HepG2 (cell line): ENCODE results near the gene TRABD.

ENCODE experiments used
- CREB1 ChIP-seq, 2 experiments: fragments of 450-650 bp in 1 of 2; IDR thresholded peaks; 2 replicates each; pipeline ENCODE4 v1.6.1; 2016 to 2017; ENCODE audit warnings: control low read depth in 1 of 2, mild to moderate bottlenecking in 1 of 2, missing compliant biosample characterization in 1 of 2, missing genetic modification characterization in 1 of 2
- PTBP1 ChIP-seq: fragments of 200-400 bp; formaldehyde crosslinking; IDR thresholded peaks from 2 replicates; pipeline ENCODE4 v1.6.1; 2018; ENCODE audit warnings: low read length, low read depth; ENCODE audit not compliant: poor library complexity, severe bottlenecking
- RXRA ChIP-seq: sonication (generic); formaldehyde crosslinking; IDR thresholded peaks from 2 replicates; pipeline ENCODE4 v1.5.1; 2020; ENCODE audit warnings: missing genetic modification reagents
- TERF1 ChIP-seq: sonication (generic); formaldehyde crosslinking; IDR thresholded peaks from 2 replicates; pipeline ENCODE4 v1.8.0; 2022; ENCODE audit warnings: mild to moderate bottlenecking, missing genetic modification reagents, moderate library complexity
- THYN1 ChIP-seq: sonication (generic); formaldehyde crosslinking; IDR thresholded peaks from 2 replicates; pipeline ENCODE4 v1.8.1; 2023; ENCODE audit warnings: low read depth, mild to moderate bottlenecking, moderate library complexity, missing genetic modification reagents, borderline replicate concordance
- YY1 ChIP-seq: IDR thresholded peaks from 2 replicates; pipeline ENCODE4 v1.6.1; 2011; ENCODE audit warnings: low read length, low read depth, moderate library complexity, mild to moderate bottlenecking; ENCODE audit not compliant: insufficient read depth, insufficient replicate concordance
- TF ChIP-seq, protein P1 (sequence below): sonication (generic); formaldehyde crosslinking; IDR thresholded peaks from 2 replicates; pipeline ENCODE4 v1.4.0; 2020; ENCODE audit warnings: missing genetic modification reagents
- TF ChIP-seq, protein P2 (sequence below): IDR thresholded peaks from 2 replicates; pipeline ENCODE4 v1.6.1; 2012; ENCODE audit warnings: inconsistent platforms
- TF ChIP-seq, protein P3 (sequence below): sonication (generic); formaldehyde crosslinking; IDR thresholded peaks from 2 replicates; pipeline ENCODE4 v1.5.0; 2020; ENCODE audit warnings: mild to moderate bottlenecking, missing genetic modification reagents, moderate library complexity
- TF ChIP-seq, protein P4 (sequence below): fragments of 450-650 bp; IDR thresholded peaks from 2 replicates; pipeline ENCODE4 v1.6.1; 2017; ENCODE audit warnings: mild to moderate bottlenecking

- peak; percentile 53; the same call in 1 of the 2 replicates for TF ChIP-seq RXRA (CRISPR knock-in tag)
- TF ChIP-seq PTBP1, result no peak
- TF ChIP-seq YY1, result no peak
- TF ChIP-seq TERF1 (CRISPR knock-in tag), result no peak
- TF ChIP-seq, protein P1, sequence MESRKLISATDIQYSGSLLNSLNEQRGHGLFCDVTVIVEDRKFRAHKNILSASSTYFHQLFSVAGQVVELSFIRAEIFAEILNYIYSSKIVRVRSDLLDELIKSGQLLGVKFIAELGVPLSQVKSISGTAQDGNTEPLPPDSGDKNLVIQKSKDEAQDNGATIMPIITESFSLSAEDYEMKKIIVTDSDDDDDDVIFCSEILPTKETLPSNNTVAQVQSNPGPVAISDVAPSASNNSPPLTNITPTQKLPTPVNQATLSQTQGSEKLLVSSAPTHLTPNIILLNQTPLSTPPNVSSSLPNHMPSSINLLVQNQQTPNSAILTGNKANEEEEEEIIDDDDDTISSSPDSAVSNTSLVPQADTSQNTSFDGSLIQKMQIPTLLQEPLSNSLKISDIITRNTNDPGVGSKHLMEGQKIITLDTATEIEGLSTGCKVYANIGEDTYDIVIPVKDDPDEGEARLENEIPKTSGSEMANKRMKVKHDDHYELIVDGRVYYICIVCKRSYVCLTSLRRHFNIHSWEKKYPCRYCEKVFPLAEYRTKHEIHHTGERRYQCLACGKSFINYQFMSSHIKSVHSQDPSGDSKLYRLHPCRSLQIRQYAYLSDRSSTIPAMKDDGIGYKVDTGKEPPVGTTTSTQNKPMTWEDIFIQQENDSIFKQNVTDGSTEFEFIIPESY, result no peak
- TF ChIP-seq, protein P2, sequence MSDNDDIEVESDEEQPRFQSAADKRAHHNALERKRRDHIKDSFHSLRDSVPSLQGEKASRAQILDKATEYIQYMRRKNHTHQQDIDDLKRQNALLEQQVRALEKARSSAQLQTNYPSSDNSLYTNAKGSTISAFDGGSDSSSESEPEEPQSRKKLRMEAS, result peak; percentile 80
- no peak for TF ChIP-seq CREB1 (IDR thresholded peaks at IDR 0.05)
- no peak for TF ChIP-seq CREB1 (CRISPR knock-in tag; IDR thresholded peaks at IDR 0.05)
- 0 out of 2 replicates have a peak, but pooled peaks have one; percentile 46 for TF ChIP-seq THYN1 (CRISPR knock-in tag)
- TF ChIP-seq, protein P3, sequence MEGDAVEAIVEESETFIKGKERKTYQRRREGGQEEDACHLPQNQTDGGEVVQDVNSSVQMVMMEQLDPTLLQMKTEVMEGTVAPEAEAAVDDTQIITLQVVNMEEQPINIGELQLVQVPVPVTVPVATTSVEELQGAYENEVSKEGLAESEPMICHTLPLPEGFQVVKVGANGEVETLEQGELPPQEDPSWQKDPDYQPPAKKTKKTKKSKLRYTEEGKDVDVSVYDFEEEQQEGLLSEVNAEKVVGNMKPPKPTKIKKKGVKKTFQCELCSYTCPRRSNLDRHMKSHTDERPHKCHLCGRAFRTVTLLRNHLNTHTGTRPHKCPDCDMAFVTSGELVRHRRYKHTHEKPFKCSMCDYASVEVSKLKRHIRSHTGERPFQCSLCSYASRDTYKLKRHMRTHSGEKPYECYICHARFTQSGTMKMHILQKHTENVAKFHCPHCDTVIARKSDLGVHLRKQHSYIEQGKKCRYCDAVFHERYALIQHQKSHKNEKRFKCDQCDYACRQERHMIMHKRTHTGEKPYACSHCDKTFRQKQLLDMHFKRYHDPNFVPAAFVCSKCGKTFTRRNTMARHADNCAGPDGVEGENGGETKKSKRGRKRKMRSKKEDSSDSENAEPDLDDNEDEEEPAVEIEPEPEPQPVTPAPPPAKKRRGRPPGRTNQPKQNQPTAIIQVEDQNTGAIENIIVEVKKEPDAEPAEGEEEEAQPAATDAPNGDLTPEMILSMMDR (CRISPR knock-in tag), result no peak
- TF ChIP-seq, protein P4, sequence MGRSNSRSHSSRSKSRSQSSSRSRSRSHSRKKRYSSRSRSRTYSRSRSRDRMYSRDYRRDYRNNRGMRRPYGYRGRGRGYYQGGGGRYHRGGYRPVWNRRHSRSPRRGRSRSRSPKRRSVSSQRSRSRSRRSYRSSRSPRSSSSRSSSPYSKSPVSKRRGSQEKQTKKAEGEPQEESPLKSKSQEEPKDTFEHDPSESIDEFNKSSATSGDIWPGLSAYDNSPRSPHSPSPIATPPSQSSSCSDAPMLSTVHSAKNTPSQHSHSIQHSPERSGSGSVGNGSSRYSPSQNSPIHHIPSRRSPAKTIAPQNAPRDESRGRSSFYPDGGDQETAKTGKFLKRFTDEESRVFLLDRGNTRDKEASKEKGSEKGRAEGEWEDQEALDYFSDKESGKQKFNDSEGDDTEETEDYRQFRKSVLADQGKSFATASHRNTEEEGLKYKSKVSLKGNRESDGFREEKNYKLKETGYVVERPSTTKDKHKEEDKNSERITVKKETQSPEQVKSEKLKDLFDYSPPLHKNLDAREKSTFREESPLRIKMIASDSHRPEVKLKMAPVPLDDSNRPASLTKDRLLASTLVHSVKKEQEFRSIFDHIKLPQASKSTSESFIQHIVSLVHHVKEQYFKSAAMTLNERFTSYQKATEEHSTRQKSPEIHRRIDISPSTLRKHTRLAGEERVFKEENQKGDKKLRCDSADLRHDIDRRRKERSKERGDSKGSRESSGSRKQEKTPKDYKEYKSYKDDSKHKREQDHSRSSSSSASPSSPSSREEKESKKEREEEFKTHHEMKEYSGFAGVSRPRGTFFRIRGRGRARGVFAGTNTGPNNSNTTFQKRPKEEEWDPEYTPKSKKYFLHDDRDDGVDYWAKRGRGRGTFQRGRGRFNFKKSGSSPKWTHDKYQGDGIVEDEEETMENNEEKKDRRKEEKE, result no peak
These were observed 39.8 kb upstream of the TRABD start for GRCh38 chr22:50145721-50146438.
